DOHH2 (cell line): ENCODE measurements around the gene ACADSB.

Experiments
- H3F3A ChIP-seq: fragments of 200-600 bp; sonication (generic), shearing (Covaris generic); 2 replicates; pipeline ENCODE4 v1.6.0; 2016; ENCODE audit warnings: antibody characterized with exemption, mild to moderate bottlenecking; ENCODE audit not compliant: control insufficient read depth, insufficient read depth
- H3K27ac ChIP-seq: fragments of 200-600 bp; sonication (generic); 2 replicates; pipeline ENCODE4 v1.5.1; 2014; ENCODE audit warnings: low read depth, mild to moderate bottlenecking, low read length, moderate library complexity
- H3K27me3 ChIP-seq: fragments of 200-600 bp; sonication (generic); 2 replicates; pipeline ENCODE4 v1.6.1; 2014; ENCODE audit warnings: mild to moderate bottlenecking, low read length, mixed read lengths; ENCODE audit not compliant: control insufficient read depth
- H3K36me3 ChIP-seq: fragments of 200-600 bp; sonication (generic); 2 replicates; pipeline ENCODE4 v1.6.1; 2014; ENCODE audit warnings: mild to moderate bottlenecking, low read length, moderate library complexity, mixed read lengths; ENCODE audit not compliant: control insufficient read depth
- H3K4me1 ChIP-seq: fragments of 200-600 bp; sonication (generic); 2 replicates; pipeline ENCODE4 v1.6.1; 2014; ENCODE audit warnings: mild to moderate bottlenecking, low read length, mixed read lengths; ENCODE audit not compliant: control insufficient read depth
- H3K4me2 ChIP-seq: fragments of 200-600 bp; sonication (generic); 2 replicates; pipeline ENCODE4 v1.6.0; 2014; ENCODE audit warnings: mild to moderate bottlenecking, low read length, moderate library complexity
- H3K4me3 ChIP-seq: fragments of 200-600 bp; sonication (generic); 2 replicates; pipeline ENCODE4 v1.5.1; 2014; ENCODE audit warnings: mild to moderate bottlenecking, low read length, mixed read lengths
- H3K79me2 ChIP-seq: fragments of 200-600 bp; sonication (generic); 2 replicates; pipeline ENCODE4 v1.6.1; 2014; ENCODE audit warnings: mild to moderate bottlenecking, low read length, mixed read lengths; ENCODE audit not compliant: control insufficient read depth
- H3K9me2 ChIP-seq: fragments of 200-600 bp; sonication (generic); replicated peaks from 2 replicates; pipeline ENCODE4 v1.6.1; 2014; ENCODE audit warnings: mild to moderate bottlenecking, low read length, mixed read lengths; ENCODE audit not compliant: control insufficient read depth
- H3K9me3 ChIP-seq: fragments of 200-600 bp; sonication (generic); 2 replicates; pipeline ENCODE4 v1.6.1; 2014; ENCODE audit warnings: antibody characterized with exemption, low read length, mixed read lengths; ENCODE audit not compliant: control insufficient read depth, insufficient read depth
- H4K20me1 ChIP-seq: fragments of 200-600 bp; sonication (generic); 2 replicates; pipeline ENCODE4 v1.6.0; 2014; ENCODE audit warnings: low read depth, mild to moderate bottlenecking, antibody characterized with exemption, low read length, moderate library complexity; ENCODE audit not compliant: control insufficient read depth, insufficient read depth
- EZH2phosphoT487 ChIP-seq: fragments of 200-600 bp; sonication (generic); IDR thresholded peaks from 2 replicates; pipeline ENCODE4 v1.6.1; 2017; ENCODE audit warnings: borderline replicate concordance, mild to moderate bottlenecking, antibody characterized with exemption, low read length, moderate library complexity, mixed read lengths
- TF ChIP-seq, protein P1 (sequence below): fragments of 200-600 bp; sonication (generic); IDR thresholded peaks from one replicate; pipeline ENCODE4 v1.5.1; 2014; ENCODE audit warnings: antibody characterized with exemption, mild to moderate bottlenecking, low read depth, low read length; ENCODE audit not compliant: poor library complexity, severe bottlenecking

ACADSB gene

GRCh38 chr10:123016228-123016627 is 7.4 kb downstream of the ACADSB start:
- H3K36me3 ChIP-seq = no peaks in the 10 kb centered on the region
- no peaks in the 10 kb centered on the region for H3K27me3 ChIP-seq
- no peaks in the 10 kb centered on the region for H3K9me2 ChIP-seq
- H3K27ac ChIP-seq = no peak overlapping the region
- H3K4me3 ChIP-seq = no peak overlapping the region
- H3K4me2 ChIP-seq = no peak overlapping the region
- H3K4me1 ChIP-seq = no peaks in the 10 kb centered on the region
- TF ChIP-seq, protein P1, sequence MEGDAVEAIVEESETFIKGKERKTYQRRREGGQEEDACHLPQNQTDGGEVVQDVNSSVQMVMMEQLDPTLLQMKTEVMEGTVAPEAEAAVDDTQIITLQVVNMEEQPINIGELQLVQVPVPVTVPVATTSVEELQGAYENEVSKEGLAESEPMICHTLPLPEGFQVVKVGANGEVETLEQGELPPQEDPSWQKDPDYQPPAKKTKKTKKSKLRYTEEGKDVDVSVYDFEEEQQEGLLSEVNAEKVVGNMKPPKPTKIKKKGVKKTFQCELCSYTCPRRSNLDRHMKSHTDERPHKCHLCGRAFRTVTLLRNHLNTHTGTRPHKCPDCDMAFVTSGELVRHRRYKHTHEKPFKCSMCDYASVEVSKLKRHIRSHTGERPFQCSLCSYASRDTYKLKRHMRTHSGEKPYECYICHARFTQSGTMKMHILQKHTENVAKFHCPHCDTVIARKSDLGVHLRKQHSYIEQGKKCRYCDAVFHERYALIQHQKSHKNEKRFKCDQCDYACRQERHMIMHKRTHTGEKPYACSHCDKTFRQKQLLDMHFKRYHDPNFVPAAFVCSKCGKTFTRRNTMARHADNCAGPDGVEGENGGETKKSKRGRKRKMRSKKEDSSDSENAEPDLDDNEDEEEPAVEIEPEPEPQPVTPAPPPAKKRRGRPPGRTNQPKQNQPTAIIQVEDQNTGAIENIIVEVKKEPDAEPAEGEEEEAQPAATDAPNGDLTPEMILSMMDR = no peak
- no peaks in the 10 kb centered on the region for H4K20me1 ChIP-seq
- no peaks in the 10 kb centered on the region for H3K9me3 ChIP-seq
- H3K79me2 ChIP-seq = no peaks in the 10 kb centered on the region
- H3F3A ChIP-seq = no peaks in the 10 kb centered on the region

- no peak overlapping the region for H3K27ac ChIP-seq
- H3K9me3 ChIP-seq = no peaks in the 10 kb centered on the region
- H3K4me1 ChIP-seq = peaks cover 4% of the 10 kb centered on the region; the same call in 1 of the 2 replicates
- H3F3A ChIP-seq = no peaks in the 10 kb centered on the region
- H3K9me2 ChIP-seq = no peaks in the 10 kb centered on the region
- no peaks in the 10 kb centered on the region for H3K36me3 ChIP-seq
- no peaks in the 10 kb centered on the region for H3K27me3 ChIP-seq
- H3K4me2 ChIP-seq = no peak overlapping the region
- no peak overlapping the region for H3K4me3 ChIP-seq
- H4K20me1 ChIP-seq = no peaks in the 10 kb centered on the region
- no peaks in the 10 kb centered on the region for H3K79me2 ChIP-seq
- TF ChIP-seq EZH2phosphoT487 = no peak
- TF ChIP-seq, protein P1 = no peak
Measured at GRCh38 chr10:123017421-123018165, 8.8 kb downstream of the ACADSB start.

DNA sequence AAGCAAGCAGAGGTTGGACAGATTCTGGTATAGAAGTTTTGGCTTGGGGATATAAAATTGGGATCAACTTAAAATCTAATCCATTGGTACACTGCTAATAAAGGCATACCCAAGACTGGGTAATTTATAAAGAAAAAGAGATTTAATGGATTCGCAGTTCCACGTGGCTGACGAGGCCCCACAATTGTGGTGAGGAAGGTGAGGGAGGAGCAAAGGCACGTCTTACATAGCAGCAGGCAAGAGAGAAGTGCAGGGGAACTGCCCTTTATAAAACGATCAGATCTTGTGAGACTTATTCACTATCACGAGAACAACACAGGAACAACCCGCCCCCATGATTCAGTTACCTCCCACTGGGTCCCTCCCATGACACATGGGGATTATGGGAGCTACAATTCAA is 9.7 kb downstream of the ACADSB start:
- Histone ChIP-seq H3K9me2 (no peaks in the 10 kb centered on the region), H3F3A (no peaks in the 10 kb centered on the region), H3K4me1 (peaks cover 4% of the 10 kb centered on the region; the same call in 1 of the 2 replicates), H3K36me3 (no peaks in the 10 kb centered on the region), H3K4me2 (no peak overlapping the region), H4K20me1 (no peaks in the 10 kb centered on the region), H3K27me3 (no peaks in the 10 kb centered on the region), H3K79me2 (no peaks in the 10 kb centered on the region), H3K27ac (no peak overlapping the region), H3K9me3 (no peaks in the 10 kb centered on the region), H3K4me3 (no peak overlapping the region)
- TF ChIP-seq, protein P1 = no peak
- TF ChIP-seq EZH2phosphoT487 = no peak
